ENCODE measurements around the gene AGBL1. TPM values are rescaled to one million over a fixed set of nuclear protein-coding genes. Genes with fewer than 3 reads are reported as not detected.

Gene AGBL1
- total RNA-seq, 3 donors from 2014 or later (not counting 1 experiment from before 2014, with no cell fraction given), result not detected

- H3K36me3 ChIP-seq (ENCODE audit: control insufficient read depth, insufficient read depth, low read length), result no peaks in the 10 kb centered on the region
- no peak overlapping the region for H3K27ac ChIP-seq (ENCODE audit: low read length)
- intact Hi-C loops (cut with micrococcal nuclease), result no loop called here
- H3K4me3 ChIP-seq (ENCODE audit: low read length), result no peak overlapping the region
- no peaks in the 10 kb centered on the region for H3K4me1 Mint-ChIP-seq
- H3K4me3 Mint-ChIP-seq, result no peak overlapping the region
- H3K27me3 ChIP-seq (ENCODE audit: control insufficient read depth, insufficient read depth, low read length), result no peaks in the 10 kb centered on the region
- H3K27me3 Mint-ChIP-seq (ENCODE audit: low read depth in 2 of 2), result peaks cover 19 to 22% of the 10 kb centered on the region in 2 donors
- no peaks in the 10 kb centered on the region for H3K9me3 Mint-ChIP-seq
- no peak for DNase-seq
- H3K4me1 ChIP-seq (ENCODE audit: control insufficient read depth, insufficient read depth, low read length), result no peaks in the 10 kb centered on the region
- no peak for ATAC-seq
- H3K9me3 ChIP-seq (ENCODE audit: control insufficient read depth, insufficient read depth, low read length), result no peaks in the 10 kb centered on the region
- TF ChIP-seq, protein P1, sequence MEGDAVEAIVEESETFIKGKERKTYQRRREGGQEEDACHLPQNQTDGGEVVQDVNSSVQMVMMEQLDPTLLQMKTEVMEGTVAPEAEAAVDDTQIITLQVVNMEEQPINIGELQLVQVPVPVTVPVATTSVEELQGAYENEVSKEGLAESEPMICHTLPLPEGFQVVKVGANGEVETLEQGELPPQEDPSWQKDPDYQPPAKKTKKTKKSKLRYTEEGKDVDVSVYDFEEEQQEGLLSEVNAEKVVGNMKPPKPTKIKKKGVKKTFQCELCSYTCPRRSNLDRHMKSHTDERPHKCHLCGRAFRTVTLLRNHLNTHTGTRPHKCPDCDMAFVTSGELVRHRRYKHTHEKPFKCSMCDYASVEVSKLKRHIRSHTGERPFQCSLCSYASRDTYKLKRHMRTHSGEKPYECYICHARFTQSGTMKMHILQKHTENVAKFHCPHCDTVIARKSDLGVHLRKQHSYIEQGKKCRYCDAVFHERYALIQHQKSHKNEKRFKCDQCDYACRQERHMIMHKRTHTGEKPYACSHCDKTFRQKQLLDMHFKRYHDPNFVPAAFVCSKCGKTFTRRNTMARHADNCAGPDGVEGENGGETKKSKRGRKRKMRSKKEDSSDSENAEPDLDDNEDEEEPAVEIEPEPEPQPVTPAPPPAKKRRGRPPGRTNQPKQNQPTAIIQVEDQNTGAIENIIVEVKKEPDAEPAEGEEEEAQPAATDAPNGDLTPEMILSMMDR (IDR thresholded peaks at IDR 0.05), result no peak
- no peak overlapping the region for H3K27ac Mint-ChIP-seq
- H3K36me3 Mint-ChIP-seq, result no peaks in the 10 kb centered on the region
These were observed 88.2 kb downstream of the AGBL1 start for GRCh38 chr15:86167841-86168240.

DNA sequence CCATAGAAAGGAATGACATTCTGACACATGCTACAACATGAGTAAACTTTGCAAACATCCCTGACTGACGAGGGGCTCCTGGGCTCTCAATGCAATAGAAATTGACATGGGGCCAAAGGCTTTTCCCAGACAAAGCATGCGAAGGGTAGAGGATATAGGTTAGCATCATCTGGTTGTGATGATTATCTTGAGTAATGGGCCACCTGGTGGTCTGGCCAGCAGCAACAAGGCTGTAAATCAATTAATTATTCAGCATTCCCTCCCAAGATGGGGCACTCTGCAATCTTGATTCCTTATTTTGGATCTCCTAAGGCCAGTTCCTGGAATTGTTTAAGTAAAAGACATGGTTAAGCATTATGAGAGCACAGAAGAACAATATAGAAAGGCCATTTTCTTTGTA lies 99.2 kb downstream of the AGBL1 start:
- Mint-ChIP-seq H3K27me3 (ENCODE audit: low read depth in 2 of 2) (peaks cover 5 to 16% of the 10 kb centered on the region in 2 donors), H3K9me3 (no peaks in the 10 kb centered on the region), H3K4me1 (no peaks in the 10 kb centered on the region), H3K36me3 (no peaks in the 10 kb centered on the region), H3K4me3 (no peak overlapping the region), H3K27ac (no peak overlapping the region)
- H3K27me3 ChIP-seq (ENCODE audit: control insufficient read depth, insufficient read depth, low read length), result no peaks in the 10 kb centered on the region
- H3K4me1 ChIP-seq (ENCODE audit: control insufficient read depth, insufficient read depth, low read length), result no peaks in the 10 kb centered on the region
- ATAC-seq (no peak), DNase-seq (peak in 1 of 2 donors; percentile 3)
- no peaks in the 10 kb centered on the region for H3K36me3 ChIP-seq (ENCODE audit: control insufficient read depth, insufficient read depth, low read length)
- TF ChIP-seq, protein P1 (IDR thresholded peaks at IDR 0.05), result no peak
- 61% methylated on average over 2 of the region's 2 CpGs for WGBS (ENCODE audit: insufficient coverage)
- no peak overlapping the region for H3K27ac ChIP-seq (ENCODE audit: low read length)
- intact Hi-C loops (cut with micrococcal nuclease), result loop anchor here (1.0 kb wide), 1 partner anchor 320 kb away; no protein-coding TSS in a partner anchor
- H3K9me3 ChIP-seq (ENCODE audit: control insufficient read depth, insufficient read depth, low read length), result no peaks in the 10 kb centered on the region
- no peak overlapping the region for H3K4me3 ChIP-seq (ENCODE audit: low read length)

- no peak overlapping the region for H3K4me3 ChIP-seq (ENCODE audit: low read length)
- peaks cover 3 to 24% of the 10 kb centered on the region in 2 donors for H3K27me3 Mint-ChIP-seq (ENCODE audit: low read depth in 2 of 2)
- no peaks in the 10 kb centered on the region for H3K36me3 ChIP-seq (ENCODE audit: control insufficient read depth, insufficient read depth, low read length)
- TF ChIP-seq, protein P1 (IDR thresholded peaks at IDR 0.05), result no peak
- no peaks in the 10 kb centered on the region for H3K36me3 Mint-ChIP-seq
- H3K27me3 ChIP-seq (ENCODE audit: control insufficient read depth, insufficient read depth, low read length), result no peaks in the 10 kb centered on the region
- DNase-seq (no peak), ATAC-seq (no peak)
- H3K27ac ChIP-seq (ENCODE audit: low read length), result no peak overlapping the region
- 56% methylated on average over 3 of the region's 6 CpGs for WGBS (ENCODE audit: insufficient coverage)
- no peaks in the 10 kb centered on the region for H3K9me3 Mint-ChIP-seq
- no peaks in the 10 kb centered on the region for H3K9me3 ChIP-seq (ENCODE audit: control insufficient read depth, insufficient read depth, low read length)
- no peak overlapping the region for H3K4me3 Mint-ChIP-seq
- intact Hi-C loops (cut with micrococcal nuclease), result no loop called here
- no peaks in the 10 kb centered on the region for H3K4me1 Mint-ChIP-seq
- H3K4me1 ChIP-seq (ENCODE audit: control insufficient read depth, insufficient read depth, low read length), result no peaks in the 10 kb centered on the region
- H3K27ac Mint-ChIP-seq, result no peak overlapping the region
These were observed 104.2 kb downstream of the AGBL1 start for GRCh38 chr15:86183596-86184491.
